ENCODE data around the gene TTLL7.
"Not testable (repeated sequence)": the region's sequence is repeated elsewhere in the genome, so short reads cannot be mapped to it uniquely, and the experiment has no call there.

TTLL7 gene

GRCh38 chr1:83932281-83932680 lies 66.7 kb downstream of the TTLL7 start:
- DNase-seq (ENCODE audit: insufficient read length, low spot score) (no peak), FAIRE-seq (no peak)

- FAIRE-seq (peak; percentile 56), DNase-seq (ENCODE audit: insufficient read length, low spot score) (peak; percentile 16)
Observed at GRCh38 chr1:83931658-83932253, 67.2 kb downstream of the TTLL7 start.

- FAIRE-seq (no peak), DNase-seq (ENCODE audit: insufficient read length, low spot score) (no peak)
Observed at GRCh38 chr1:83929184-83929583, 69.7 kb downstream of the TTLL7 start.

- no peak for FAIRE-seq
Observed at GRCh38 chr1:83928396-83928795, 70.5 kb downstream of the TTLL7 start.

GRCh38 chr1:83927701-83928100 lies 71.2 kb downstream of the TTLL7 start:
- no peak for DNase-seq (ENCODE audit: insufficient read length, low spot score)
- no peak for FAIRE-seq

More at GRCh38 chr1:83928396-83928795, 70.5 kb downstream of the TTLL7 start:
- DNase-seq (ENCODE audit: insufficient read length, low spot score), result no peak

GRCh38 chr1:83927061-83927460 lies 71.9 kb downstream of the TTLL7 start:
- no peak for DNase-seq (ENCODE audit: insufficient read length, low spot score)
- no peak for FAIRE-seq

GRCh38 chr1:83923553-83923952 lies 75.4 kb downstream of the TTLL7 start:
- FAIRE-seq, result no peak
- no peak for DNase-seq (ENCODE audit: insufficient read length, low spot score)

GRCh38 chr1:83922431-83922830 lies 76.5 kb downstream of the TTLL7 start:
- DNase-seq (ENCODE audit: insufficient read length, low spot score) (no peak), FAIRE-seq (no peak)

GRCh38 chr1:83920320-83920719 lies 78.6 kb downstream of the TTLL7 start:
- DNase-seq (ENCODE audit: insufficient read length, low spot score), result no peak
- FAIRE-seq, result no peak

GRCh38 chr1:83919872-83920271 lies 79.1 kb downstream of the TTLL7 start:
- FAIRE-seq (no peak), DNase-seq (ENCODE audit: insufficient read length, low spot score) (no peak)

- DNase-seq (ENCODE audit: insufficient read length, low spot score), result no peak
- no peak for FAIRE-seq
Observed at GRCh38 chr1:83918688-83919285, 80.1 kb downstream of the TTLL7 start.

- no peak for DNase-seq (ENCODE audit: insufficient read length, low spot score)
- no peak for FAIRE-seq
Observed at GRCh38 chr1:83917959-83918358, 81.0 kb downstream of the TTLL7 start.

GRCh38 chr1:83916094-83916493 lies 82.8 kb downstream of the TTLL7 start:
- FAIRE-seq; DNase-seq (ENCODE audit: insufficient read length, low spot score): not testable (repeated sequence)

GRCh38 chr1:83912876-83913275 lies 86.1 kb downstream of the TTLL7 start:
- FAIRE-seq, result no peak
- DNase-seq (ENCODE audit: insufficient read length, low spot score), result no peak

- no peak for DNase-seq (ENCODE audit: insufficient read length, low spot score)
- FAIRE-seq, result no peak
Observed at GRCh38 chr1:83910461-83910860, 88.5 kb downstream of the TTLL7 start.

GRCh38 chr1:83909687-83910086 lies 89.2 kb downstream of the TTLL7 start:
- no peak for DNase-seq (ENCODE audit: insufficient read length, low spot score)
- no peak for FAIRE-seq

- no peak for DNase-seq (ENCODE audit: insufficient read length, low spot score)
- peak; percentile 44 for FAIRE-seq
Observed at GRCh38 chr1:83905315-83905907, 93.5 kb downstream of the TTLL7 start.

GRCh38 chr1:83901547-83902155 lies 97.3 kb downstream of the TTLL7 start:
- no peak for FAIRE-seq
- no peak for DNase-seq (ENCODE audit: insufficient read length, low spot score)

- DNase-seq (ENCODE audit: insufficient read length, low spot score) (no peak), FAIRE-seq (no peak)
Observed at GRCh38 chr1:83900524-83900923, 98.4 kb downstream of the TTLL7 start.

- FAIRE-seq (no peak), DNase-seq (ENCODE audit: insufficient read length, low spot score) (no peak)
Observed at GRCh38 chr1:83897516-83897915, 101.4 kb downstream of the TTLL7 start.

GRCh38 chr1:83896299-83896698 lies 102.6 kb downstream of the TTLL7 start:
- no peak for FAIRE-seq
- no peak for DNase-seq (ENCODE audit: insufficient read length, low spot score)

GRCh38 chr1:83889707-83890106 lies 109.2 kb downstream of the TTLL7 start:
- DNase-seq (ENCODE audit: insufficient read length, low spot score), result no peak
- no peak for FAIRE-seq

All from GM19239 (cell line).